DND-41 (cell line): Measurements from ENCODE around the gene ESR1.

Source experiments
- ATAC-seq: fragments of 200-7000 bp; cut with Tn5 transposase; 3 replicates; pipeline ENCODE4 v1.9.1; 2021; ENCODE audit warnings: low read depth; ENCODE audit not compliant: insufficient read depth
- DNase-seq: peaks from one replicate; pipeline ENCODE4 v3.0.0-alpha.2; 2020
- H2AFZ ChIP-seq: 2 replicates; pipeline ENCODE4 v1.6.0; 2012; ENCODE audit warnings: low read depth, low read length
- H3K27ac ChIP-seq: 2 replicates; pipeline ENCODE4 v1.5.1; 2012; ENCODE audit warnings: low read length, inconsistent platforms
- H3K27me3 ChIP-seq: fragments of 200-600 bp; sonication (generic); 2 replicates; pipeline ENCODE4 v1.6.0; 2012; ENCODE audit warnings: low read length, mild to moderate bottlenecking, inconsistent platforms; ENCODE audit not compliant: insufficient read depth, poor library complexity
- H3K36me3 ChIP-seq: 2 replicates; pipeline ENCODE4 v1.5.1; 2012; ENCODE audit warnings: low read length, inconsistent platforms; ENCODE audit not compliant: insufficient read depth
- H3K4me1 ChIP-seq: 2 replicates; pipeline ENCODE4 v1.5.1; 2012; ENCODE audit warnings: mild to moderate bottlenecking, low read length; ENCODE audit not compliant: insufficient read depth
- H3K4me2 ChIP-seq: 2 replicates; pipeline ENCODE4 v1.6.0; 2012; ENCODE audit warnings: mild to moderate bottlenecking, moderate library complexity, low read length, inconsistent platforms; ENCODE audit not compliant: insufficient read depth
- H3K4me3 ChIP-seq, 2 experiments: fragments of 200-600 bp in 1 of 2; shearing (Covaris generic) in 1 of 2; 2 replicates each; pipeline ENCODE4 v1.5.1; 2012 to 2016; ENCODE audit warnings: inconsistent platforms in 2 of 2, low read length in 2 of 2, mild to moderate bottlenecking in 2 of 2, low read depth in 1 of 2, moderate library complexity in 1 of 2
- H3K79me2 ChIP-seq: 2 replicates; pipeline ENCODE4 v1.6.0; 2012; ENCODE audit warnings: low read length, inconsistent platforms; ENCODE audit not compliant: insufficient read depth
- H3K9ac ChIP-seq: 2 replicates; pipeline ENCODE4 v1.6.0; 2012; ENCODE audit warnings: low read depth, mild to moderate bottlenecking, inconsistent platforms, low read length, moderate library complexity
- H3K9me3 ChIP-seq: 2 replicates; pipeline ENCODE4 v1.5.1; 2012; ENCODE audit warnings: low read length, moderate library complexity, mild to moderate bottlenecking, inconsistent platforms; ENCODE audit not compliant: insufficient read depth, severe bottlenecking
- H4K20me1 ChIP-seq: 2 replicates; pipeline ENCODE4 v1.6.0; 2012; ENCODE audit warnings: low read length; ENCODE audit not compliant: insufficient read depth
- CTCF ChIP-seq: IDR thresholded peaks from 2 replicates; pipeline ENCODE4 v1.5.1; 2012; ENCODE audit warnings: borderline replicate concordance, low read length, moderate library complexity, mild to moderate bottlenecking; ENCODE audit not compliant: poor library complexity, severe bottlenecking; ENCODE audit errors: extremely low read depth
- EZH2 ChIP-seq: IDR thresholded peaks from 3 replicates; pipeline ENCODE4 v1.6.1; 2012; ENCODE audit warnings: borderline replicate concordance, low read depth, mild to moderate bottlenecking, moderate library complexity, low read length, inconsistent platforms; ENCODE audit not compliant: severe bottlenecking

Gene ESR1

GRCh38 chr6:152094276-152094675, 286.8 kb downstream of the ESR1 start:
- Histone ChIP-seq H3K27ac (no peak overlapping the region), H3K9ac (no peak overlapping the region), H3K4me3 (no peak overlapping the region), H3K27me3 (no peaks in the 10 kb centered on the region), H3K36me3 (no peaks in the 10 kb centered on the region), H3K79me2 (no peaks in the 10 kb centered on the region), H3K4me2 (no peak overlapping the region), H3K4me1 (no peaks in the 10 kb centered on the region), H3K9me3 (no peaks in the 10 kb centered on the region), H2AFZ (no peak overlapping the region), H4K20me1 (no peaks in the 10 kb centered on the region)
- TF ChIP-seq EZH2 (no peak), CTCF (no peak)
- no peak for ATAC-seq
- DNase-seq: no peak

- no peak overlapping the region for H3K27ac ChIP-seq
- DNase-seq (no peak), ATAC-seq (no peak)
- H3K79me2 ChIP-seq: no peaks in the 10 kb centered on the region
- no peaks in the 10 kb centered on the region for H3K9me3 ChIP-seq
- H3K27me3 ChIP-seq: no peaks in the 10 kb centered on the region
- H4K20me1 ChIP-seq: no peaks in the 10 kb centered on the region
- H3K4me3 ChIP-seq: no peak overlapping the region
- H3K36me3 ChIP-seq: no peaks in the 10 kb centered on the region
- H3K9ac ChIP-seq: no peak overlapping the region
- no peak overlapping the region for H3K4me2 ChIP-seq
- H3K4me1 ChIP-seq: no peaks in the 10 kb centered on the region
- TF ChIP-seq CTCF (no peak), EZH2 (no peak)
- no peak overlapping the region for H2AFZ ChIP-seq
Observed at GRCh38 chr6:152094992-152095592, 287.6 kb downstream of the ESR1 start.

- H3K4me2 ChIP-seq: no peak overlapping the region
- no peak for TF ChIP-seq CTCF
- TF ChIP-seq EZH2: no peak
- H3K9ac ChIP-seq: no peak overlapping the region
- H3K9me3 ChIP-seq: no peaks in the 10 kb centered on the region
- no peaks in the 10 kb centered on the region for H3K79me2 ChIP-seq
- DNase-seq (no peak), ATAC-seq (no peak)
- no peak overlapping the region for H3K4me3 ChIP-seq
- no peaks in the 10 kb centered on the region for H3K27me3 ChIP-seq
- no peaks in the 10 kb centered on the region for H4K20me1 ChIP-seq
- no peak overlapping the region for H3K27ac ChIP-seq
- no peaks in the 10 kb centered on the region for H3K4me1 ChIP-seq
- H2AFZ ChIP-seq: no peak overlapping the region
- H3K36me3 ChIP-seq: no peaks in the 10 kb centered on the region
Observed at GRCh38 chr6:152096863-152097496, 289.5 kb downstream of the ESR1 start.
